Embryonic facial prominence (tissue), 1 donor: ENCODE measurements around the gene P3H3.

Experiments
- DNase-seq: peaks from one replicate; pipeline ENCODE4 v3.0.0-alpha.2; 2016; ENCODE audit errors: extremely low spot score

P3H3 gene

DNA sequence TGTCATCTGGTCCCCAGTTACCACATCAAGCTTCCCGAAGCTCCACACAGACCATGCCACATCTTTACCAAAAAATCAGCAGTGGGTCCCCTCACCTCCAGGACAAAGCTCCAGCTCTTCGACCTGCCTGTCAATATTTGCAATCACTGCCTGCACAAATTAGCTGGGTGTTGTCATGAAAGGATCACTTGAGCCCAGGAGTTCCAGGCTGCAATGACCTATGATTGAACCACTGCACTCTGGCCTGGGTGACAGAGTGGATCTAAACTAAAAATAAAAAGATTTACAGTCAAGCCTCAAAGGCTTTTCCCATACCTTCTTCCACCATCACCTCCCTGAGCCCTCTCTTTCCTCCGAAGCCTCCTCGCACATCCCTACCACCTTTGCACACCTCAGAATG is 31.6 kb upstream of the P3H3 start:
- no peak for DNase-seq

DNA sequence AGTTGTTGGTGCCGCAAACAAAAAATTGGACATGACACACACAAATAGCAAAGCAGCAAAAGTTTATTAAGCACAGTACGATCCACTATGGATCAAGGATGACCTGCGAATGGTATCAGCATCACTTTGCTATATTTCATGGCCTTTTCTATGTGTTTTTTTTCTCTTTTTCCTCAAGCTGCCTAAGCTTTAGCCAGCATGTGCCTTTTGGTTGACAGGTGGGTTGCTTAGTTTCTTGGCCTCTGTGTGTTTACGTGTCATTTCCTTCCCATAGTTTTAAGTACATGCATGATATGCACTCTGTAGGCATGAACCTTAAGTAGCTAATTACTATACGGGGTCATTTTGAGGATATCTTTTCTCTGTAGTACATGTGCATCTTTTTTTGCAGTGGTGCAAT is 29.1 kb upstream of the P3H3 start:
- DNase-seq: no peak

DNA sequence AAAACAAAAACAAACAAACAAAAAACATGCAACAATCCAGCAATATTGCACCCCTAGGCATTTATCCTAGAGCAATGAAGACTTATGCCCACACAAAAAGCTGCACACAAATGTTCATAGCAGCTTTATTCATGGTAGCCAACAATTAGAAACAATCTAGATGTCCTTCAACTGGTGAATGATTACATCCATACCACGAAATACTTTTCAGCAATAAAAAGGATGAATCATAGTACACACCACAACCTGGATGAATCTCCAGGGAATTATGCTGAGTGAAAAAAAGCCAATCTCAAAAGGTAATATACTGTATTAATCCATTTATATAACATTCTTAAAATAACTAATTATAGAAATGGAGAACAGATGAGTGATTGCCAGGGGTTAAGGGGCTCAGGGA is 21.0 kb upstream of the P3H3 start:
- no peak for DNase-seq

DNA sequence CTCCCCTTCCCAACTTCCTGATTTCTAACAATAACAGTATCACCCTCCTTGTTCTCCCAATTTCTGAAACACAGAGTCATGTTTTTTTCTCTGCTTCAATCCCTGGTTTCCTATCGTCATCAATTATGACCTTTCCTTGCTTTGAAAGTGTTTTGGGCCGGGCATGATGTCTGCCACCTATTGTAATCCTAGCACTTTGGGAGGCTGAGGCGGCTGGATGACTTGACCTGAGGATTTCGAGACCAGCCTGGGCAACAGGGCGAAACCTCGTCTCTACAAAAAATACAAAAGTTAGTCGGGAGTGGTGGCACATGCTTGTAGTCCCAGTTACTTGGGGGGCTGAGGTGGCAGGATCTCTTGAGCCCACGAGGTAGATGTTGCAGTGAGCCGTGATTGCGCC is 19.2 kb upstream of the P3H3 start:
- no peak for DNase-seq

DNA sequence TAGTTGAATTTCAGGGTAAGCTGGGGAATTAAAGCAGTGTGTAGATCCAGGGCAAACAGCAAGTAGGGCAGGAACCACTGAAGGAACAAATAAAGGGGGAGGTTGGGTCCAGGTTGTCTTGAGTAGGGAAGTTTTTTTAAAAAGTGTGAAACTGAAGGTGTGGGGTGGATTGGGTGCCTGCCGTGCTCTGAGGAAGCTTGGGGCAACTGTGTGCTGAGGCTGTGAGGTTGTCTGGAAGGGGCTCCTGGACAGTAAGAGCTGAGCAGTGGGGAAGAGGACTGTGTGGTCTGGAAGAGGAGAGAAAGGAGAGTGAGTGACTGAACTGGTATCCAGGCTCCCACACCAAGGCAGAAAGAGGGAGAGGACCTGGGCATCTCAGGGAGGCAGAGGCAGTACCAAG is 17.4 kb upstream of the P3H3 start:
- DNase-seq: no peak

DNA sequence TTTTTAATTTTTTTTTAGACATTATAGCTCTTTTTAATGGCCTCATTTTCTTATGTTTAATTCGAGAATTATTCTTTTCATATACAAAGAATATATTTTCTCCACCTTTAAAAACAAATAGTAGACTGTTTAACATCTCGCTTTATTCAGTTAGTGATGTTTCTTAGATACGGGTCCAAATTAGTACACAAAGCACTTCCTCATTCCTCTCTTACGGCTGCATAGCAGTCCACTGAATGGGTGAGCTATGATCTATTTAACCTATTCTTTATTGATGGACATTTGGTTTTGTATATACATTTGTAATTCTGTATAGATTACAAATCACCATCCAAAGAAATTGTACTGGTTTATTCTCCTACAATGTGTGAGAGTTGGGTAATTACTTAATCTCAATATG is 14.8 kb upstream of the P3H3 start:
- no peak for DNase-seq

DNA sequence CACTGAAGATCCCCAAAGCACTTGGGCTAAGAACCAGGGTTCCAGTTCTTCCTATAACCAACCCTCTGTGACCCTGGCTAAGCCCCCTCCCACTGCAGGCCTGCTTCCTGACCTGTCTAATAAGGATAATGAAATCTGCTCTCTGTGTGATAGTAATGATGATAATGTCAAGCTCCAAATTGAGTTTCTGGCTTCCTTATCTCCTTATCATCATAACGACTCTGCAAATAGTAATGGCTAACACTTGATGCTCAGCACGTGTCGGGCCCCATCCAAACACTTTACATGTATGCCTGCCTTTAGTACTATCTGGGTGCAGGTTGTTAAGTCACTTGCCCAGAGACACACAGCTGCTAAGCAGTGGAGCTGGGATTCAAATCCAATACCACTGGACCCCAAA is 11.6 kb upstream of the P3H3 start:
- no peak for DNase-seq

DNA sequence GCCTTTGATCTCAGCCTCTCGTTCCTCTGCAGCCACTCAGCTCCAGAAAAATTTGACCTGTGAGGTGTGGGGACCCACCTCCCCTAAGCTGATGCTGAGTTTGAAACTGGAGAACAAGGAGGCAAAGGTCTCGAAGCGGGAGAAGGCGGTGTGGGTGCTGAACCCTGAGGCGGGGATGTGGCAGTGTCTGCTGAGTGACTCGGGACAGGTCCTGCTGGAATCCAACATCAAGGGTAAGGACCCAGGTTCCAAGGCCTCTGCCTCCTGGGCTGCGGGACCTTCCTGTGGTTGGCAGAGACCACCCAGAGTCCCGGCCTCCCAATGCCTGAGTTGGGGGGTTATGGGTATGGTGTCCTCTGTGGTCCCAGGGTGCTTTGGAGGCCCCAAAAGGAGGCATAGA is 11.1 kb upstream of the P3H3 start:
- DNase-seq: no peak

DNA sequence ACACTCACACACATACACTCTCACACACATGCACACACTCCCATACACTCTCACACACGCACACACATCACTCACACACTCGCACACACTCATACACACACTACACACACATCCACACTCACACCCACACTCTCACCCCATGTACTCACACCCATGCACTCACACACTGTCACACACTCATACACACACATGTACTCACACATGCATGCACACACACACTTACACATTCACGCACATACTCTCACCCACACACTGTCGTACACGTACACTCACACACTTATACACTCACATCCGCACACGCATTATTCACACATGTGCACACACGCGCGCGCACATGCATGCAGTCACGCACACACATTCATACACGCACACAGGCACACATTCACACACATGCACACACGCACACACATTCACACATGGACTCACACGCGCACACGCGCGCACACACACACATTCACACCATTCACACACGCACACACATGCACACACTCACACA is 10.5 kb upstream of the P3H3 start:
- DNase-seq: no peak

DNA sequence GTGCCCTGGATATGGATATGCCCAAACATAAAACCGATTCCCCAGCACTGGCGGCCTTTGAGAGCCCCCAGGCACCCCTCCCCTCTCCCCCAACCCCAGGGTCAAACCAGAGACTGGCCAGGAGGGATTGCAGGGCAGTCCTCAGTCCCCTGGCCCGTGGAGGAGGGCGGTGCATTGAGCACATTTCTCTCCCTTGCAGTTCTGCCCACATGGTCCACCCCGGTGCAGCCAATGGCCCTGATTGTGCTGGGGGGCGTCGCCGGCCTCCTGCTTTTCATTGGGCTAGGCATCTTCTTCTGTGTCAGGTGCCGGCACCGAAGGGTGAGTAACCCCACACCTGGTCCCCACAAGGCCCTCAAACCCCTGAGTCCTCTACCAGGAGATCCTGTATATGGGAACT is 10.0 kb upstream of the P3H3 start:
- no peak for DNase-seq

DNA sequence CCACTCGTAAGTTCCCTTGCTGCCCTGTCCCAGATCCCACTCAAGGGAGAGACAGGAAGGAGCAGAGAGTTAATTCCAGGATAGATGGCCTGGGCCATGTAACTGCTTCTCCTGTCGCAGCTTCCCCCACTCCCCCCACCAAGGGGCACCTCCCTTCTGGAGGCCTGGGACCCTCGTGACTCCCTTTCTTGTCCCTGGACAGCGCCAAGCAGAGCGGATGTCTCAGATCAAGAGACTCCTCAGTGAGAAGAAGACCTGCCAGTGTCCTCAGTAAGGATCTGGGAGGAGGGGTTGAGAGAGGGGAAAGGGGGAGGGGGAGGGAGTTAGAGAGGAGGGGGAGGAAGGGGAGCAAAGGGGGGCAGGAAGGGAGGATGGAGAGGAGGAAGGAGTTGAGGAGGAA is 9.6 kb upstream of the P3H3 start:
- no peak for DNase-seq

DNA sequence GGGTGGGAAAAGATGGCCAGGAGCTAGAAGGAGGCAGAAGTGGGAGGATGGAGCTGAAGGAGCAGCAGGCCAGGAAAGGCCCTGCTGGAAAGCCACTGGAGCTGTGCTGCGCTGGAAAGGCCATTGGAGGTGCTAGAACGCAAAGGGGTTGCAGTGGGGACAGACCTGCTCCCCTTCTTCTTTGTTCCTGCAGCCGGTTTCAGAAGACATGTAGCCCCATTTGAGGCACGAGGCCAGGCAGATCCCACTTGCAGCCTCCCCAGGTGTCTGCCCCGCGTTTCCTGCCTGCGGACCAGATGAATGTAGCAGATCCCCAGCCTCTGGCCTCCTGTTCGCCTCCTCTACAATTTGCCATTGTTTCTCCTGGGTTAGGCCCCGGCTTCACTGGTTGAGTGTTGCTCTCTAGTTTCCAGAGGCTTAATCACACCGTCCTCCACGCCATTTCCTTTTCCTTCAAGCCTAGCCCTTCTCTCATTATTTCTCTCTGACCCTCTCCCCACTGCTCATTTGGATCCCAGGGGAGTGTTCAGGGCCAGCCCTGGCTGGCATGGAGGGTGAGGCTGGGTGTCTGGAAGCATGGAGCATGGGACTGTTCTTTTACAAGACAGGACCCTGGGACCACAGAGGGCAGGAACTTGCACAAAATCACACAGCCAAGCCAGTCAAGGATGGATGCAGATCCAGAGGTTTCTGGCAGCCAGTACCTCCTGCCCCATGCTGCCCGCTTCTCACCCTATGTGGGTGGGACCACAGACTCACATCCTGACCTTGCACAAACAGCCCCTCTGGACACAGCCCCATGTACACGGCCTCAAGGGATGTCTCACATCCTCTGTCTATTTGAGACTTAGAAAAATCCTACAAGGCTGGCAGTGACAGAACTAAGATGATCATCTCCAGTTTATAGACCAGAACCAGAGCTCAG is 8.8 kb upstream of the P3H3 start:
- DNase-seq: no peak

DNA sequence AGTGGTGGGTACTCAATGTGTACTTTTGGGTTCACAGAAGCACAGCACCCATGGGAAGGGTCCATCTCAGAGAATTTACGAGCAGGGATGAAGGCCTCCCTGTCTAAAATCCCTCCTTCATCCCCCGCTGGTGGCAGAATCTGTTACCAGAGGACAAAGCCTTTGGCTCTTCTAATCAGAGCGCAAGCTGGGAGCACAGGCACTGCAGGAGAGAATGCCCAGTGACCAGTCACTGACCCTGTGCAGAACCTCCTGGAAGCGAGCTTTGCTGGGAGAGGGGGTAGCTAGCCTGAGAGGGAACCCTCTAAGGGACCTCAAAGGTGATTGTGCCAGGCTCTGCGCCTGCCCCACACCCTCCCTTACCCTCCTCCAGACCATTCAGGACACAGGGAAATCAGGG is 8.0 kb upstream of the P3H3 start:
- no peak for DNase-seq

DNA sequence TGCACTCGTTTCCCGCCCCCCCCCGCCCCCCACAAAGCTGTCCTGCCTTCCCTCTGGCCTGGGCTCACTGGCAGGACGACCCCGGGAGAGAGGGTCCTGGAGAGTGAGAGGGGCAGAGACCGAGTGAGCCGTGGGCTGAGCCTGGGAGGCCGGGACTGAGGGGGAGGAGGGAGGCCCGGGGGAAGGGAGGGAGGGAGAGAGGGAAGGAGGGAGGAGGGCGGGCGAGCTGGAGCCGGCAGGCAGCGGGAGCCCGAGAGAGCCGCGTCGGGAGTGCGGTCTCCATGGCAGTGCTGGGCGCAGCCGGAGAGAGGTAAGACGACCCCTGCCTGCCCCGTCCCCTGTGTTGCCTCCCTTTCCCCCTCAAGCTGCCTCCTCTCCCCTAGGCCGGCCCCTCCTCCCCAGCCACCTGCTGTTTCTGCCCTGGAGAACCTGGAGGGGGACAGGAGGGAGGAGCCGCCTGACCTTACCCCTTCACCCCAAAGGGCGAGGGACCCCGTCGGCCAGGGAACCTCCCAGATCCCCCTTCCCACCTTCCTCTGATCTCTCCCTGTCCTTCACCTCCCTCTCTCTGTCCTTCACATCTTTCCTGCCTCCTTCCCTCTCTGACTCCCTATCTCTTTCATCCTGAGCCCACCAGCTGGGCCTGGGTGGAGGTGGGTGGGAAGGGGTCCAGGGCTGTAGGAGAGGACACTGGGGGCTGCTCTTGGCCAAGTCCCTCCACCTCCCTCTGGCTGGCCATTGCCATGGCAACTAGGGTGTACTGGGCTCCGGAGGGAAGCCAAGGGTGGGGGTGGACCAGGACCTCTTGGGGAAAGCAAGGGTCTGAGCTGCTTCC is 6.4 kb upstream of the P3H3 start, which contains the start of gene GPR162:
TSS of gene GPR162 (plus strand) at position 231 of the 835 bp plus-strand sequence. CDS start 2,078 bp downstream, outside the sequence.
- peak; percentile 72 for DNase-seq

DNA sequence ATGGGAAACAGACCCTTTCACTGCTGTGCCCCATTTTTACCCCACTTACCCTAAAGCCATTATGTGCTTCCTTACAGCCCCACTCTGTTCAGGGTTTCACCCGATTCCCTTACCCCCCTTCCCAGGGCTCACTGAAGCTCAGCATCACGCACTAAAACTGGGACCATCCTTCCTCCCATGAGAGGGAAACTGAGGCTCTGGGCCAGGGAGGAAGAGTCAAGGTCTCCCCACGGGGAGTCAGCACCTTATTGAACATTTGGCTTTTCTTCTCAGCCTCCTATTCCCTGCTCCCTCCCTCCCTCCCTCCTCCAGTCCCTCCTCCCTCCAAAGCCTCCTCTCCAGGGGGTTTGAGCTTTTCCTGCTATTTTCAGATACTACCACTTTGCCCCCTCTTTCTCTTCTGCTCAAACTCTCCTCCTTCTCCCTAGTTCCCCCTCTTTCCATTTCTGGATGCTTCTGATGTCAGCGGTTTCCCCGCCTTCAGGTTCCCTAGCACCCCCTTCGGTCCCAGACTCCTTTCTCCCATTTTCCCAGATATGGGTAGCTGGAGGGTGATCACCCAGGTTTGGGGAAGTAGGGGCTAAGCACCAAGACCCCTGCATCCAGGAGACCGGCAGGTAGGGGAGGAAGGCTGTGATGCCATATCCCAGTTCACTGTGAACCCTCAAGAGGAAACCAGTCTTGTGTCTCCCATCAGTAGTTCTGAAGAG is 5.6 kb upstream of the P3H3 start:
- no peak for DNase-seq

DNA sequence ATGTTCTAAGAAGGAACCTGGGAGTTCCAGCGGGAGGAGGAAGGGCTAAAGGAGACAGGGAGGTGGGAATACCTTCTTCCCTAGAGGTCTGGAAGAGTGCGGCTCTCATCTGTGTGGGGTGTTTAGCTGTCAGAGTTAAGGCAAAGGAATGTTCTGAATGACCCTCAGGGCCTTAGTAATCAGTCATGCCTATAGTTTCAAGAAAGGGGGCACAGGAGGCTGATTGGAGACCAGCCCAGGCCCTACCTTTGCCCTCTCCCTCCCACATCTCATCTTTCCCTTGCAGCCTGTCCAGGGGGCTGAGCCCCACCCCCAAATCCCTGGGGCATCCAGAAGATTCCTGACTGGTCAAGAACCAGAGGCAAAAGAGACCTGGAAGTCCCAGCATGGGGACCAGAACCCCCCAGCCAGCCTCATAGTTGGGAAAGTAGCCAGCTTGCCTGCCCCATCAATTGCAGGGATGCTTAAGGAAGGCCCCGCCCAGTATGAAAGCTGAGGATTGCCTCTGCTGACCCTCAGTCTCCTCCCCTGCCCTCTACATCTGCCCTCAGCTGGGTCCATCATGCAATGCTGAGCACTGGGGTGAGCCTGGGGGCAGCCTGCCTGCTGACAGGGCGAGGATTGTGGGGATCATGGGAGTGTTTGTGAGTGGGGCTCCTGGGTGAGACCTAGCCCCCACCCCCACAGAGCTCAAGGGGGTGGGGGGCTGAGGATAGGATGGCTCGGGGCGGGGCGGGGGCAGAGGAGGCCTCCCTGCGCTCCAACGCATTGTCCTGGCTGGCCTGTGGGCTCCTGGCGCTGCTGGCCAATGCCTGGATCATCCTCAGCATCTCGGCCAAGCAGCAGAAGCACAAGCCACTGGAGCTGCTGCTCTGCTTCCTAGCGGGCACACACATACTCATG is 4.8 kb upstream of the P3H3 start:
- DNase-seq: no peak

DNA sequence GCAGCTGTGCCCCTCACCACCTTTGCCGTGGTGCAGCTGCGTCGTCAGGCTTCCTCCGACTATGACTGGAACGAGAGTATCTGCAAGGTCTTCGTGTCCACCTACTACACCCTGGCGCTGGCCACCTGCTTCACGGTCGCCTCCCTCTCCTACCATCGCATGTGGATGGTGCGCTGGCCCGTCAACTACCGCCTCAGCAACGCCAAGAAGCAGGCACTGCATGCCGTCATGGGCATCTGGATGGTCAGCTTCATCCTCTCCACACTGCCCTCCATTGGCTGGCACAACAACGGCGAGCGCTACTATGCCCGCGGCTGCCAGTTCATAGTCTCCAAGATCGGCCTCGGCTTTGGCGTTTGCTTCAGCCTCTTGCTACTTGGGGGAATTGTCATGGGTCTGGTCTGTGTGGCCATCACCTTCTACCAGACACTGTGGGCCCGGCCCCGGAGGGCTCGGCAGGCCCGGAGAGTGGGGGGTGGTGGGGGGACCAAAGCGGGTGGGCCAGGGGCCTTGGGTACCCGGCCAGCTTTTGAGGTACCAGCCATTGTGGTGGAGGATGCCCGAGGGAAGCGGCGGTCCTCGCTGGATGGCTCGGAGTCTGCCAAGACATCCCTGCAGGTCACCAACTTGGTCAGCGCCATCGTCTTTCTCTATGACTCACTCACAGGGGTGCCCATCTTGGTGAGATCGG is 4.0 kb upstream of the P3H3 start:
- no peak for DNase-seq

DNA sequence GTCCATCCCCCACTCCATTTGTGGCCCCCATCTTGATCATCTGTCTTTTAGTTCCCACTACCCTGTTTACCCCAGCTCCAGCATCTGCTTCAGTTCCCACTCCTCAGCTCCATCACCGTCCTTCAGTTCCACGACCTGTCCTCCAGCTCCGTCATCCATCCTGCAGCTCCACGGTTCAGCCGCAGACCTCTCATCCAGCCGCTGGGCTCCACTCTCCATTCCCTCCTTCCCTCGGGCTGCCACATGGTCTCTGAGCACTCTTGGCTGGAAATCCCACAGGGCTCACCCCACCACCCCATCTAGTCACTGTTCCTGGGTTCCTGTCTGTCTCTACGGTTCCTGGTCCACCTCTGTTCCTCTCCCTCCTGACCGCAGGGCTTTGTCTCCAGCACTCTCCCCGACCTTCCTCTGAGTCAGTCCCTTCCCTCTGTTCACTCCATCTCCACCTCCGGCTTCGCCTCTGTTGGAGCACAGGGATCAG is 3.3 kb upstream of the P3H3 start:
- DNase-seq: no peak

DNA sequence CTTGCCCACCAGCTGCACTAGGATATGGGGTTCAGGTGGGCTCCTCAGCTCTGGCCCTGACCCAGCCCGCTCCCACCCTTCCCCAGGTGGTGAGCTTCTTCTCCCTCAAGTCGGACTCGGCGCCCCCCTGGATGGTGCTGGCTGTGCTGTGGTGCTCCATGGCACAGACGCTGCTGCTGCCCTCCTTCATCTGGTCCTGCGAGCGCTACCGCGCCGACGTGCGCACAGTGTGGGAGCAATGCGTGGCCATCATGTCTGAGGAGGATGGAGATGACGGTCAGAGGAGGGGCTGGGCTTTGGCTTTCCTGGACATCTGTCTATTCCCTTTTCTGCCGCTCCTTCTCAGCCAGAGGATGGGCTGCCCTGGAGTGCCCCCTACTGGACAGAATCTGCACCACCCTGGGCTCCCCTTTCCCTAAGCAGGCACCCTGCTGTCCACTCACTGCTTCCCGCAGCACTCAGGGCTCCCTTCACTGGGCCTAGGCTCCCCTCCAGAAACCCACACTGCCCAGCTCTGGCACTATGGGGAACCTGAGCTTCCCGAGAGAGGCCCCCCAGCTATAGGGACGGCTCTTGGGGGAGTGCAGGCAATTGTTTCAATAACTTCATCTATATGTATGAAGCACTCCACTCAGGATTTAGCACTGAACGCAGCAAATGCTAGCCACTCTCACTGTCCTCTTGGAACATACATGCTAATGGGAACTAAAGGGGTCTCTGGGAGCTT is 2.6 kb upstream of the P3H3 start:
- peak; percentile 65 for DNase-seq
